Uterus (tissue), 4 donors: Measurements from ENCODE around the gene EPHB2. TPM values are rescaled to one million over a fixed set of nuclear protein-coding genes. Genes with fewer than 3 reads are reported as not detected.

Source experiments
- DNase-seq, 2 donors: peaks; one replicate each; pipeline ENCODE4 v3.0.0-alpha.2; 2019 to 2020
- H3K27ac ChIP-seq, 2 donors: fragments of 200-600 bp; sonication (generic); 1 replicate in 1 of 2; 2 replicates in 1 of 2; pipeline ENCODE4 v1.5.1; 2016 to 2018
- H3K27me3 ChIP-seq, 2 donors: fragments of 200-600 bp; sonication (generic); one replicate each; pipeline ENCODE4 v1.5.1; 2018 to 2019; ENCODE audit warnings: control low read depth in 1 of 2
- H3K36me3 ChIP-seq, 2 donors: fragments of 200-600 bp; sonication (generic); one replicate each; pipeline ENCODE4 v1.5.1; 2019; ENCODE audit warnings: control low read depth in 1 of 2
- H3K4me1 ChIP-seq, 2 donors: fragments of 200-600 bp; sonication (generic); one replicate each; pipeline ENCODE4 v1.5.1; 2018 to 2019; ENCODE audit warnings: control low read depth in 1 of 2
- H3K4me3 ChIP-seq, 2 donors: fragments of 200-600 bp; sonication (generic); 1 replicate in 1 of 2; 2 replicates in 1 of 2; pipeline ENCODE4 v1.5.1; 2018 to 2019; ENCODE audit warnings: mild to moderate bottlenecking in 1 of 2
- H3K9me3 ChIP-seq, 2 donors: fragments of 200-600 bp; sonication (generic); one replicate each; pipeline ENCODE4 v1.5.1; 2019; ENCODE audit warnings: control low read depth in 1 of 2
- POLR2A ChIP-seq, 2 donors: fragments of 450-650 bp; IDR thresholded peaks; one replicate each; pipeline ENCODE4 v1.6.1; 2016; ENCODE audit warnings: antibody characterized with exemption in 2 of 2, mild to moderate bottlenecking in 1 of 2, moderate library complexity in 1 of 2
- intact Hi-C: fragments of 100-400 bp; cut with DNase I; formaldehyde crosslinking; loops from one replicate; pipeline ENCODE4 v1.15.1; 2023; ENCODE audit warnings: low total_unique reads
- total RNA-seq, 4 donors: library from RNA; depleted of rRNA in 3 of 4; stranded (reverse); fragments of >200 nt in 3 of 4; gene quantifications; one replicate each; pipeline versions ENCODE4 v1.1.0 to v1.2.4, GENCODE V29; 2014 to 2023
- TF ChIP-seq, protein P1 (sequence below), 4 experiments: fragments of 200-600 bp in 2 of 4; fragments of 450-650 bp in 2 of 4; sonication (generic) in 2 of 4; IDR thresholded peaks; one replicate each; pipeline ENCODE4 v1.5.1; 2016 to 2019; ENCODE audit warnings: antibody characterized with exemption in 4 of 4, mild to moderate bottlenecking in 2 of 4, moderate library complexity in 1 of 4
- donor health status: DM: yes; HTN: yes; CAD: no.

The EPHB2 gene
- total RNA-seq, 4 donors from 2014 or later = under 0.01 to 49.6 (median 2.2) TPM

DNA sequence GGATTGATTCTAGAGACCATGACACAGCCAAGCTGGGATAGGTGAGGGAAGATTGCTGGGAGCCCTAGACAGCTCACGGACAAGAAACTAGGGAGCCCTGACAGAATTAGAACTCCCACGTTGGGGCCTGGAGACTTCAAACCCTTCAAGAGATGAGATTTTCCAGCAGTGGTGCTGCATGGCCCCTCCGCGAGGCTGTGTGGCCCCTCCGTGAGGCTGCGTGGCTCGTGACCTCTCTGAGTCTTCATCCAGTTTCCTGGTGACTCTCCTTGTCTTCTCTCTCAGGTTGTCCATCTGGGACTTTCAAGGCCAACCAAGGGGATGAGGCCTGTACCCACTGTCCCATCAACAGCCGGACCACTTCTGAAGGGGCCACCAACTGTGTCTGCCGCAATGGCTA is 152.1 kb downstream of the EPHB2 start:
- H3K9me3 ChIP-seq = no peaks in the 10 kb centered on the region
- no peaks in the 10 kb centered on the region for H3K27me3 ChIP-seq
- H3K27ac ChIP-seq = no peak overlapping the region
- no peak overlapping the region for H3K4me3 ChIP-seq
- no peak for DNase-seq
- H3K36me3 ChIP-seq = no peaks in the 10 kb centered on the region
- H3K4me1 ChIP-seq = no peaks in the 10 kb centered on the region
- intact Hi-C loops = no loop called here
- TF ChIP-seq POLR2A (IDR thresholded peaks at IDR 0.05) = no peak
- TF ChIP-seq, protein P1, sequence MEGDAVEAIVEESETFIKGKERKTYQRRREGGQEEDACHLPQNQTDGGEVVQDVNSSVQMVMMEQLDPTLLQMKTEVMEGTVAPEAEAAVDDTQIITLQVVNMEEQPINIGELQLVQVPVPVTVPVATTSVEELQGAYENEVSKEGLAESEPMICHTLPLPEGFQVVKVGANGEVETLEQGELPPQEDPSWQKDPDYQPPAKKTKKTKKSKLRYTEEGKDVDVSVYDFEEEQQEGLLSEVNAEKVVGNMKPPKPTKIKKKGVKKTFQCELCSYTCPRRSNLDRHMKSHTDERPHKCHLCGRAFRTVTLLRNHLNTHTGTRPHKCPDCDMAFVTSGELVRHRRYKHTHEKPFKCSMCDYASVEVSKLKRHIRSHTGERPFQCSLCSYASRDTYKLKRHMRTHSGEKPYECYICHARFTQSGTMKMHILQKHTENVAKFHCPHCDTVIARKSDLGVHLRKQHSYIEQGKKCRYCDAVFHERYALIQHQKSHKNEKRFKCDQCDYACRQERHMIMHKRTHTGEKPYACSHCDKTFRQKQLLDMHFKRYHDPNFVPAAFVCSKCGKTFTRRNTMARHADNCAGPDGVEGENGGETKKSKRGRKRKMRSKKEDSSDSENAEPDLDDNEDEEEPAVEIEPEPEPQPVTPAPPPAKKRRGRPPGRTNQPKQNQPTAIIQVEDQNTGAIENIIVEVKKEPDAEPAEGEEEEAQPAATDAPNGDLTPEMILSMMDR (IDR thresholded peaks at IDR 0.05) = no peak

DNA sequence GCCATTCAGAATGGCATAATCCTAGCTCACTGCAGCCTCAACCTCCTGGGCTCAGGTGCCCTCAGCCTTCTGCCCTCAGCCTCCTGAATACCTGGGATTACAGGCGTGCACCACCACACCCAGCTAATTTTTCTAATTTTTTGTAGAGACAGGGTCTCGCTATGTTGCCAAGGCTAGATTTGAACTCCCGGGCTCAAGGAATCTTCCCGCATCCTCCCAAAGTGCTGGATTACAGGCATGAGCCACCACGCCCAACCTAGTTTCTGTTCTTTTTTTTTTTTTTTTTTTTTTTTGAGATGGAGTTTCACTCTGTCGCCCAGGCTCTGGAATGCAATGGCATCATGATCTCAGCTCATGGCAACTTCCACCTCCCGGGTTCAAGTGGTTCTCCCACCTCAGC is 153.1 kb downstream of the EPHB2 start:
- Histone ChIP-seq H3K4me1 (no peaks in the 10 kb centered on the region), H3K4me3 (no peak overlapping the region), H3K27me3 (no peaks in the 10 kb centered on the region), H3K9me3 (no peaks in the 10 kb centered on the region), H3K36me3 (no peaks in the 10 kb centered on the region), H3K27ac (no peak overlapping the region)
- intact Hi-C loops = no loop called here
- TF ChIP-seq, protein P1 (IDR thresholded peaks at IDR 0.05) = no peak
- TF ChIP-seq POLR2A (IDR thresholded peaks at IDR 0.05) = no peak
- DNase-seq = no peak

DNA sequence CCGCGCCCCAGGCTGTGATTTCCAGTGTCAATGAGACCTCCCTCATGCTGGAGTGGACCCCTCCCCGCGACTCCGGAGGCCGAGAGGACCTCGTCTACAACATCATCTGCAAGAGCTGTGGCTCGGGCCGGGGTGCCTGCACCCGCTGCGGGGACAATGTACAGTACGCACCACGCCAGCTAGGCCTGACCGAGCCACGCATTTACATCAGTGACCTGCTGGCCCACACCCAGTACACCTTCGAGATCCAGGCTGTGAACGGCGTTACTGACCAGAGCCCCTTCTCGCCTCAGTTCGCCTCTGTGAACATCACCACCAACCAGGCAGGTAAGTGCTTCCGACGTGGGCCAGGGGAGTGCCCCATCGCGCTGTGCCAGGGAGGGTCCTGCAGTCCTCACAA is 154.2 kb downstream of the EPHB2 start:
- intact Hi-C loops = no loop called here

DNA sequence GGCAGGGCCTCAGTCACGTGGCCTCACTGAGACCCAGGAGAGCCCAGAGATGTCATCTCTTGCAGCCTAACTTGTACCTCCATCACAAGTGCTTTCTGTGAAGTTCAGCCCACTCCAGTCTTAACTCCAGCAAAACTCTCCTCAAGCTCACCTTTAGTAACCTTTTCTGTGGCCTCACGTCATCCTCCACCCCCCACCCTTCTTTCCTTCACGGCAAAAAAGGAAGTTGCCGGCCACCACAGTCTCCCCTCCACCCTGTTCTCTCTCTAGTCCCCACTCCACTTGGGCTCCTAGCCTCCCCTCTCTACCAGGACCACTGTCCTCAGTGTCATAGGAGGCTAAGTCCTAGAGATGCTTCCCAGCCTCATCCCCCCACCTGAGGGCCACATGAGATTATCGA is 155.1 kb downstream of the EPHB2 start:
- no peak for DNase-seq
- Histone ChIP-seq H3K4me1 (no peaks in the 10 kb centered on the region), H3K4me3 (no peak overlapping the region), H3K9me3 (no peaks in the 10 kb centered on the region), H3K27me3 (no peaks in the 10 kb centered on the region), H3K36me3 (no peaks in the 10 kb centered on the region), H3K27ac (no peak overlapping the region)
- intact Hi-C loops = no loop called here
- TF ChIP-seq POLR2A (IDR thresholded peaks at IDR 0.05) = no peak
- TF ChIP-seq, protein P1 (IDR thresholded peaks at IDR 0.05) = no peak

More for the DNA sequence above, 154.2 kb downstream of the EPHB2 start:
- Histone ChIP-seq H3K27ac (no peak overlapping the region), H3K9me3 (no peaks in the 10 kb centered on the region), H3K27me3 (no peaks in the 10 kb centered on the region), H3K4me3 (no peak overlapping the region), H3K36me3 (no peaks in the 10 kb centered on the region), H3K4me1 (no peaks in the 10 kb centered on the region)
- no peak for DNase-seq
- TF ChIP-seq, protein P1 (IDR thresholded peaks at IDR 0.05) = no peak
- no peak for TF ChIP-seq POLR2A (IDR thresholded peaks at IDR 0.05)

DNA sequence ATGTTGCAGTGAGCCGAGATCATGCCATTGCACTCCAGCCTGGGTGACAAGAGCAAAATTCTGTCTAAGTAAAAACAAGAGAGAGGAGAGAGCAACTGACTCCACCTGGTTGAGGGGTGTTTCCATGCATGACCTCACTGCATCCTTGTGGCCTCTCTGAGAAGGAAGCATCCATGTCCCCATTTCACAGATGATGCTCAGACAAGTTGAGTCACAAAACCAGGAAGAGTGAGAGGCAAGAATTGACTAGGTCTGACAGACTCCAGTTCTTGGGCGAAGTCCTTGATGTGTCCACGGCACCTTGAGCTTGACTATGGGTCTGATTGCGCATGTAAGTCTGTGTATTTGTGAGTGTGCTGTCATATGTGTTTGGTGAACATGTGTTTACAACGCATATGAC is 156.2 kb downstream of the EPHB2 start:
- TF ChIP-seq, protein P1 (IDR thresholded peaks at IDR 0.05) = no peak
- no peak for TF ChIP-seq POLR2A (IDR thresholded peaks at IDR 0.05)
- no peaks in the 10 kb centered on the region for H3K27me3 ChIP-seq
- no peaks in the 10 kb centered on the region for H3K4me1 ChIP-seq
- H3K27ac ChIP-seq = no peak overlapping the region
- DNase-seq = no peak
- H3K4me3 ChIP-seq = no peak overlapping the region
- H3K36me3 ChIP-seq = no peaks in the 10 kb centered on the region
- H3K9me3 ChIP-seq = no peaks in the 10 kb centered on the region
- intact Hi-C loops = no loop called here
